GM19463 (cell line): ENCODE data around the gene RAB10.
A peak's percentile ranks its signal among the peaks of the same experiment; 100 is the strongest.

Experiments
- ATAC-seq: cut with Tn5 transposase; IDR thresholded peaks from one replicate; pipeline ENCODE4 v1.9.1; 2021; ENCODE audit warnings: mild to moderate bottlenecking, moderate library complexity; ENCODE audit not compliant: unreplicated experiment

The RAB10 gene

DNA sequence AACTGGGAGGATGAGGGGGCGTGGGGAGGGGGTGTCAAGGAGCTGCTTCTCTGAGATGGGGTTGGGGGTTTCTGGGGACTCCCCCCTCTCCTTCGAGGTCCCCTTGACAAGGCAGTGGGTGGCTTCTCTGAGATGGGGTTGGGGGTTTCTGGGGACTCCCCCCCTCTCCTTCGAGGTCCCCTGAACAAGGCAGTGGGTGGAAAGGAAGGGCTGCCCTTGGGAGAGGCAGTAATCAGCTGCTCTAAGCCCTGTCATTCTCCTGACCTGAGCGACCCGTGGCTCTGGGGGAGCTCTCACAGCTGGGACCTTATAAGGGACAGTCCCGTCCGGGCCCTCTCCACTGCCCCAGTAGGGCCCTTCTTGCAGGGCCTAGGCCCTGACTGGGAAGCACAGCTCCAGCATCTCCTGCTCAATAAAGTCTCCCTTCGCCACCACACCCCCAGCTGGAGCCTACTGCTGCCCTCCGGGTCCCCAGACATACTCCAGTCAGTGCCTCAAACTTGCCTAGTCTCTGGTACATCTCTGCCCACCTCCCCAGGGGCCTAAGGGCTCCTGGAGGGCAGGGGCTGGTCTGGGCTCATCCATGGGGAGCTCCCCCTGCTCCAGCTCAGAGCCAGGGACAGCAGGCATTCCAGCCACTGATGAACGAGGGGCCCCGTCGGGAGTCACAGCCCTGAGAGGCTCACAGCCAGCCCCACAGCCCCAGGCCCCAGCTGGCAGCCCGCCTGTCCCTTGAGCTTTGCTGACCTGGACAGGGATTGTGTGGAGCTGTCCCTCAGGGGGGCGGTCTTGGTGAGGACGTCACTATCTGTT, 141.8 kb downstream of the RAB10 start:
- no peak for ATAC-seq

DNA sequence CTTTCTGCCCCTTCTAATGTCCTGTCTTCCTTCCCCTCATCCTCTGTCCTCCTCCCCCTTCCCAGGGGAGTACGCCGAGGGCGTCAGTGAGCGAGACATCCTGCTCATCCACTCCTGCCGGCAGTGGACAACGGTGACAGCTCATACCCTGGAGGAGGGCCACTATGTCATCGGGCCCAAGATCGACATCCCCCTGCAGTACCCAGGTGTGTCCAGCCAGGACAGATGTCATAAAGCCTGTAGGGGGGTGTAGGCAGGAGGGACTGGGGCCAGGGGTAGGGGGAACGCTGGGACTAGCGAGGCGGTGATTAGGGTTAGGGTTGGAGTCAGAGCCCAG, 142.4 kb downstream of the RAB10 start:
- ATAC-seq: no peak

DNA sequence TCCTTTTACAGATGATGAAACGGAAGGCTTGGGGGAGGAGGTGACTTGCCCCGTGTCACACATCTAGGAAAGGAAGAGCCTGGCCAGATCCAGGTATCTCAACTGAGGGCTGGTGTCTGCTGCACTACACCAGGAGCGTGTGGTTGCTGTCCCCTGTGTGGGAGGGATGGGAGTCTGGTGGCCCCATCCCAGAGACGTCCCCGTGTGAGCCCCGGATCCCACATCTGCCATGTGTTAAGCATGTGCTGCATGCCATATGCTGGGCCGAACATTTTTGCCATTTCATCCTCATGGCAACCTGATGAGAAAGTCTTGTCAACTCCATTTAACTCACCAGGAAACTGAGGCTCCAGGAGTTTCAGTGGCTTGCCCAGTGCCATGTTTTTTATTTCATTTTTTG, 143.2 kb downstream of the RAB10 start:
- no peak for ATAC-seq

DNA sequence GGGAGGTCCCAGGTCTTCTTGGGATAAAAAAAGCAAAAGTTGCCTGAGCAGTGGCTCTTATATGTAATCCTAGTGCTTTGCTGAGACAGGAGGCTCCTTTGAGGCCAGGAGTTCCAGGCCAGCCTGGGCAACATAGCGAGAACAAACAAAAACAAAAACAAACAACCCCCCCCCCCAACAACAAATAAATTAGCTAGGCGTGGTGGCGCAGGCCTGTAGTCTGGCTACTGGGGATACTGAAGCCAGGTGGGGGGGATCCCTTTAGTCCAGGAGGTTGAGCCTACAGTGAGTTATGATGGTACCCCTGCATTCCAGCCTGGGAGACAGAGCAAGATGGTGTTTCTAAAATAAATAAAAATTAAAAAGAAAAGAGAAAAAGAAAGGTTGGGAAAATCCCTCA, 144.4 kb downstream of the RAB10 start:
- ATAC-seq: no peak

DNA sequence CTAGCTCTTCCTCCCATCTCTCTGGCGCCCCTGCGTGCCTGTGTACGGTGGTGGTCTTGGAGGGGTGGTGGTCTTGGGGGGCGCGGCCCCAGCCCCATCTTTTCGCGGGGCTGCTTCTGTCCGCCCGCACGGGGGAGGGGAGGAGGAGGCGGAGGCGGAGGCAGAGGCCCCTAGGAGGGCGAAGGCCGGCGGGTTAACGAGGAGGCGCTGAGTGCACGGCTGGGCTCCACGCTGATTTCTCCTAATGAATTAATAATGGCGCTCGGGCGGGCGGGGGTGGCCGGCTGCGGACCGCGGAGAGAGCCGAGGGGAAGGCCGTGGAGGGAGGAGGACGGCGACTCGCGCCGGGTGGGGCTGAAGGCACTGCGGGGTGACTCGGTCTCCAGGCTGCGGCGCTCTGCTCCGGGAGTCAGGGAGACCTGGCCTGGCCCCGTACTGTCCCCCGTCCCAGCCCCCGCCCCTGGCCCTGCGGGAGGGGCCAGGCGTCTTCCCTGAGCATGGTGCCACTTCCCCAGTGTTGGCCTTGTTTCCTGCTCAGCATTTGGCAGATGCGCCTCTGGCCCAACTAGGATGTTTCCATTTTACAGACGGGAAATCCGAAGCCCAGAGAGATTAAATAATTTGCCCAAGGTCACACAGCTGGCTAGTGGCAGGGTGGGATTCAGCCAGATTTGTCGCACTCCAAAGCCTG, 145.0 kb downstream of the RAB10 start:
- ATAC-seq: no peak

DNA sequence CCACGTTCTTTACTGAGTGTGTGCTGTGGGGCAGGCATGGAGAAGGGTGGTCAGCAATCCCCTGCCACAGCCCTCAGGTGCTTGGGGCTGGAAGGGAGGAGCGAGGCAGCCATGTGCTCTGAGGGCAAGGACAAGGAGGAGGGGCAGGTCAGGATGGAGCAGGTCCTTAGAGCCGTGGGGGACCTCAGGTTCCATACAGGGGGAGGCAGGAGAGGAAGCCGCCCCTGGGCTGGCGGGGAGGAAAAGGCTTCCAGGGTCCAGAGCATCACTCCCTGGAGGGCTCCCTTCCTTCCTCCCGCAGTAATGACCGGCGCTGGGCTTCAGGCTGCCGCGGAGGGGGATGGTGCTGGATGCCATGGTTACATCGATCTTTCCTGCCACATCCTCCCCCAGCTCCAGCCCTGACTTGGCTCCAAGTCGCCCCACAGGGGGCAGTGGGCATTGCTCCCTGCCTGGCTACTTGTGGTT, 145.6 kb downstream of the RAB10 start:
- ATAC-seq: no peak

DNA sequence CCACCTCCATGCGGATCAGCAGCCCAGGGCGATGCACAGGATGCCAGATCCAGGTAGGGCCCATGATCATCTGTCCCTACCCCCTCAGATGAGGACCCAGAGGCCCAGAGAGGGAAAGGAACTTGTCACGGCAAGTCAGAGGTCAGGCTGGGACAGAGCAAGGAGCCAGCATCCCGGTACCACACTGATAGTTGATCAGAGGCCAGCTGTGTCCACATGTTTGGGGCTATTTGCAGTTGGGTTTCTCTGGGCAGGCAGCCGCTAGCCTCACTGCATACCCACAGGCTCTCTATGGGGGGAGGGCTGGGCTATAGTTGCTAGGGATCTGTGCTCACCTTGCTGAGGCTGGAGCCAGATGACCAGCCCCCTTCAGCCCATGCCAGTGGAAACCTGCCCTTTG, 148.6 kb downstream of the RAB10 start:
- no peak for ATAC-seq

DNA sequence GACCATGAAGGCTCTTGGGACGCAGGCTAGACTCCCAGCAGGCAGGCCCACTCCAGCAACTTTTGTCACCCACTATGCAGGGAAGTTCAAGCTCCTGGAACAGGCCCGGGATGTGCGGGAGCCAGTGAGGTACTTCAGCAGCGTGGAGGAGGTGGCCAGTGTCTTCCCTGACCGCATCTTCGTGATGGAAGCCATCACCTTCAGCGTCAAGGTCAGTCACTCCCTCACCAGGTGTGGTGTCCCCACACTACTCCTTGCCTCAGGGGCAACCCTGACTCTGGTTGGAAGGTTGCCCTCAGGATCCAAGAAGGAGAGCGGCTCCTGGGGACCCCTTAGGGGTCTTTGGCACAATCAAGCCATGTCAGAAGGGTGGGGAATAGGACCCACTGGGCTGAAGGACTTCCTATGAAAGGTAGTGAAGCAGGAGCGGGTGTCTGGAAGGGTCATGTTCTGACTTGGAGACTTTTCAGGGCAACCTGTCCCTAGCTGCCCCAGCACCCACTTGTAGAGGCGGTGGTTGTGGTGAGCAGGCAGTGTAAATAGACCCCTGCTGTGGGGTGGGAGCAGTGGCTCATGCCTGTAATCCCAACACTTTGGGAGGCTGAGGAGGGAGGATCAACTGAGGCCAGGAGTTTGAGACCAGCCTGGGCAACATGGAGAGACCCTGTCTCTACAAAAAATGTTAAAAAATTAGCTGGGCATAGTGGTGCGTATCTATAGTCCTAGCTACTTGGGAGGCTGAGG, 149.2 kb downstream of the RAB10 start:
- no peak for ATAC-seq

DNA sequence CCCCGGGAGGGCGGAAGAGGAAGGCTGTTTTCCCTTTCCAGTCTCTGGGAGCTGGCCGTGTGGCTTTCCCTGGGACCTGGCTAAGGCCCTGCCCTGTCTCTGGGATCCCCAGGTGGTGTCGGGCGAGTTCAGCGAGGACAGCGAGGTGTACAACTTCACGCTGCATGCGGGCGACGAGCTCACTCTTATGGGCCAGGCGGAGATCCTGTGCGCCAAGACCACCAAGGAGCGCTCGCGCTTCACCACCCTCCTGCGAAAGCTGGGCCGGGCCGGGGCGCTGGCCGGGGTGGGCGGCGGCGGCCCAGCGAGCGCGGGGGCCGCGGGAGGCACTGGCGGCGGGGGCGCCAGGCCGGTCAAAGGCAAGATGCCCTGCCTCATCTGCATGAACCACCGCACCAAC, 150.2 kb downstream of the RAB10 start:
- no peak for ATAC-seq

DNA sequence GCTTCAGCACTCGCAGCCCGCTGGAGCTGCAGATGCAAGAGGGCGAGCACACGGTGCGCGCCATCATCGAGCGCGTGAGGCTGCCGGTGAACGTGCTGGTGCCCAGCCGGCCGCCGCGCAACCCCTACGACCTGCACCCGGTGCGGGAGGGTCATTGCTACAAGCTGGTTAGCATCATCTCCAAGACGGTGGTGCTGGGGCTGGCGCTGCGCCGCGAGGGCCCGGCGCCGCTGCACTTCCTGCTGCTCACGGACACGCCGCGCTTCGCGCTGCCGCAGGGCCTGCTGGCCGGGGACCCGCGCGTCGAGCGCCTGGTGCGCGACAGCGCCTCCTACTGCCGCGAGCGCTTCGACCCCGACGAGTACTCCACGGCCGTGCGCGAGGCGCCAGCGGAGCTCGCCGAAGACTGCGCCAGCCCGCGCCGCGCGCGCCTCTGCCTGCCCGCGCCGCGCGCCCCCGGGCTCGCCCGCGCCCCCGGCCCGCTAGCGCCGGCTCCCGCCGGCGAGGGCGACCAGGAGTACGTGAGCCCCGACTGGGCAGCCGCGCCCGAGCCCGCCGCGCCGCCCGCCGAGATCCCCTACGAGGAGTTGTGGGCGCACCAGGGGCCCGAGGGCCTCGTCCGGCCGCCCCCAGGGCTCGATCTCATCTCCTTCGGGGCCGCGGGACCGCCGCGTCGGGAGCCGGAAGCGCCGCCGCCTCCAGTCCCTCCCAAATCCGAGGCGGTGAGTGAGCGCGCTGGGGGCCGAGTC, 150.8 kb downstream of the RAB10 start:
- ATAC-seq: peak; percentile 86

DNA sequence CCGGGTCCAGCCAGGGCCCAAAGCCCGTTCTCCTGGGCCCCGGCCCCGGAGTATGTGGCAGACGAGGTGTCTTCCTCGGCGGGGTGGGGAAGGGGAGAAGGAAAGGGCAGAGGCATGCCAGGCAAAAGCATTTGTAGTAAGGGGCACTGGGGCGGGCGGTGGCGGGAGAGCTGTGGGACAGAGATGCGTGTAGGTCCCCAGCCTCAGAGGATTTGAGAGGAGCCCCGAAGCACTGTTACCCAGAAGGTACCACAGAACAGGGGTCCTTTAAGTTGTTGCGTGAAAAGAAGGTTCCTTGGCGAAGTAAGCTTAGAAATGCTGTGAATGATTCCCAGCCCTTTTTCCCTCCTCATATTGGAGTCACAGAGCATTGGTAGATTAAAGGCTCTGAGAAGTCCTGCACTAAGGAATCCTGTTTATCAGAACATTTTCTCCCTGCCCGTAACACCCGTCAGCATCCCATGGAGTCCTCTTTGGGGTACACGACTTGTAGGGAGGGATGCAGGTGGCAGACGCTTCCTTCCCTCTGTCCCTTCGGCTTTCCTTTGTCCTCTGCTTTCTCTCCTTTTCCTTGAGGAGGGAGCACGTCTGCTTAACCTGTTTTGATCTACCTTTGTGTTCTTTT, 151.5 kb downstream of the RAB10 start:
- no peak for ATAC-seq

DNA sequence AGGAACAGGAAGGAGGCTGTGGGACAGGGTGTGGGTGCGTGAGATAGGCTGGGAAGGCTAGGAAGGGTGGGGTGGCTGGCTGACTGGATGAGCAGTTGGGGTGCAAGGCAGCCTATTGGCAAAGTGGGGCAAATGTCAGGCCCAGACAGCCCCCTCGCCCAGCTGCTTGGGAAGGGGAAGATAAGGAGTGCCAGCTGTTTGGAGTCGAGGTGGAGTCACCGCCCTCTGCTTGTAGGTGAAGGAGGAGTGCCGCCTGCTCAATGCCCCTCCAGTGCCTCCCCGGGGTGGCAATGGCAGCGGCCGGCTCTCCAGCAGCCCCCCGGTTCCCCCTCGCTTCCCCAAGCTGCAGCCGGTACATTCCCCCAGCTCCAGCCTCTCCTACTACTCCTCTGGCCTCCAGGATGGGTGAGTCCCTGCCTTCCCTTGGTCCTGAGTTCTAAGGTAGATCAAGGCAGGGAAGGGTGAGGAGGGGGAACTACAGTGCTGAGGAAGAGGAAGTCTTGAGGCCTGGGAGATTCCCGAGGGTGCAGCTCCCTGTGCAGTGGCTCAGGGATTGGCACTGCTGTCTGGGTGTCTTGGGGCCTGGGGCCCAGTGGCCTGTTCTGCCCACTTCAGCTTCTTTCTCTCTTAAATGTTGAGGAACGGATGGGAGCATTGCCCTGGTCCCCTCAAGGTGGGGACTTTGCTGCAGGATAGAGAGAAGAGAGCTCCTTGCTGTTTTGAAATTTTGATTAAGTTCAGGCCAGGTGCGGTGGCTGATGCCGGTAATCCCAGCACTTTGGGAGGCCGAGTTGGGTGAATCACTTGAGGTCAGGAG, 152.3 kb downstream of the RAB10 start:
- ATAC-seq: no peak
